SK-N-SH (cell line): ENCODE measurements around the gene NNT. TPM values are rescaled to one million over a fixed set of nuclear protein-coding genes. Genes with fewer than 3 reads are reported as not detected.

Experiments
- CTCF ChIA-PET: fragments of 300-600, 350-600 bp; formaldehyde crosslinking; extraction: SDS; loops from one replicate; lab custom pipeline; 2021; lab: Yijun Ruan, JAX
- POLR2A ChIA-PET: fragments of 350-600 bp; sonication (Branson Sonifier 250); formaldehyde crosslinking; extraction: SDS; loops from one replicate; lab custom pipeline; 2020; ENCODE audit warnings: antibody characterized with exemption, inconsistent platforms; lab: Yijun Ruan, JAX
- DNase-seq: peaks from one replicate; pipeline ENCODE4 v3.0.0; 2012
- H2AFZ ChIP-seq: fragments of 200-600 bp; sonication (generic); 2 replicates; pipeline ENCODE4 v1.8.1; 2016; ENCODE audit warnings: antibody characterized with exemption, mild to moderate bottlenecking, low read depth
- H3F3A ChIP-seq: fragments of 200-600 bp; sonication (generic); replicated peaks from 2 replicates; pipeline ENCODE3; 2016; ENCODE audit warnings: antibody characterized with exemption, mild to moderate bottlenecking; ENCODE audit not compliant: insufficient read depth
- H3K27ac ChIP-seq, 2 experiments: fragments of 200-500 bp in 1 of 2; fragments of 200-600 bp in 1 of 2; sonication (Bioruptor generic) in 1 of 2; sonication (generic), shearing (Covaris generic) in 1 of 2; 2 replicates each; pipeline versions ENCODE4 v1.5.1 to v1.6.1; 2014 to 2016; ENCODE audit warnings: low read depth in 2 of 2, inconsistent platforms in 1 of 2, low read length in 1 of 2, mild to moderate bottlenecking in 1 of 2, mixed read lengths in 1 of 2
- H3K27me3 ChIP-seq: fragments of 200-600 bp; sonication (generic), shearing (Covaris generic); 2 replicates; pipeline ENCODE4 v1.6.1; 2016; ENCODE audit warnings: mixed run types; ENCODE audit not compliant: insufficient read depth
- H3K36me3 ChIP-seq, 2 experiments: fragments of 200-500 bp in 1 of 2; fragments of 200-600 bp in 1 of 2; sonication (Bioruptor generic) in 1 of 2; sonication (generic) in 1 of 2; replicated peaks in 1 of 2; 2 replicates each; pipeline versions ENCODE3 to v1.5.1; 2014 to 2016; ENCODE audit warnings: low read length in 1 of 2, mild to moderate bottlenecking in 1 of 2; ENCODE audit not compliant: insufficient read depth in 2 of 2, control insufficient read depth in 1 of 2
- H3K4me1 ChIP-seq, 2 experiments: fragments of 200-500 bp in 1 of 2; fragments of 200-600 bp in 1 of 2; sonication (Bioruptor generic) in 1 of 2; sonication (generic), shearing (Covaris generic) in 1 of 2; 2 replicates each; pipeline versions ENCODE4 v1.5.1 to v1.6.1; 2014 to 2016; ENCODE audit warnings: low read depth in 1 of 2, low read length in 1 of 2, mixed run types in 1 of 2; ENCODE audit not compliant: insufficient read depth in 2 of 2, control insufficient read depth in 1 of 2
- H3K4me2 ChIP-seq: fragments of 200-600 bp; sonication (generic), shearing (Covaris generic); 2 replicates; pipeline ENCODE4 v1.6.1; 2017; ENCODE audit warnings: mixed run types
- H3K4me3 ChIP-seq, 2 experiments: fragments of 200-500 bp in 1 of 2; fragments of 200-600 bp in 1 of 2; sonication (Bioruptor generic) in 1 of 2; sonication (generic), shearing (Covaris generic) in 1 of 2; 2 replicates each; pipeline versions ENCODE4 v1.5.1 to v1.8.1; 2014 to 2016; ENCODE audit warnings: low read depth in 2 of 2, inconsistent platforms in 1 of 2, low read length in 1 of 2, mild to moderate bottlenecking in 1 of 2, mixed read lengths in 1 of 2, moderate library complexity in 1 of 2
- H3K79me2 ChIP-seq: fragments of 200-600 bp; sonication (generic); 2 replicates; pipeline ENCODE4 v1.8.1; 2017; ENCODE audit warnings: mild to moderate bottlenecking; ENCODE audit not compliant: insufficient read depth
- H3K9ac ChIP-seq: fragments of 200-600 bp; sonication (generic); 2 replicates; pipeline ENCODE4 v1.6.1; 2017; ENCODE audit warnings: mixed run types
- H3K9me2 ChIP-seq: fragments of 200-600 bp; sonication (generic); 2 replicates; pipeline ENCODE4 v1.6.1; 2017; ENCODE audit warnings: mixed run types
- H3K9me3 ChIP-seq: fragments of 200-600 bp; sonication (generic); 2 replicates; pipeline ENCODE4 v1.6.1; 2017; ENCODE audit warnings: mixed run types, mild to moderate bottlenecking, moderate library complexity
- H4K20me1 ChIP-seq: fragments of 200-600 bp; sonication (generic); 2 replicates; pipeline ENCODE4 v1.6.1; 2017; ENCODE audit warnings: mild to moderate bottlenecking, mixed run types; ENCODE audit not compliant: insufficient read depth
- ELF1 ChIP-seq: IDR thresholded peaks from 2 replicates; pipeline ENCODE4 v1.4.0; 2012
- EP300 ChIP-seq, 2 experiments: IDR thresholded peaks; 2 replicates each; pipeline versions ENCODE4 v1.4.0 to v1.6.1; 2012; ENCODE audit warnings: borderline replicate concordance in 1 of 2, low read depth in 1 of 2, low read length in 1 of 2
- FOXJ3 ChIP-seq: sonication (generic); formaldehyde crosslinking; IDR thresholded peaks from 2 replicates; pipeline ENCODE4 v1.5.1; 2020; ENCODE audit warnings: mild to moderate bottlenecking, missing genetic modification reagents
- GABPA ChIP-seq: IDR thresholded peaks from 2 replicates; pipeline ENCODE4 v1.4.0; 2012; ENCODE audit warnings: low read depth, mild to moderate bottlenecking
- IRF3 ChIP-seq: fragments of 150-350 bp; IDR thresholded peaks from 2 replicates; pipeline ENCODE4 v1.6.1; 2016; ENCODE audit warnings: mild to moderate bottlenecking, low read depth, low read length
- JUND ChIP-seq: IDR thresholded peaks from 2 replicates; pipeline ENCODE4 v1.4.0; 2012
- MAX ChIP-seq: IDR thresholded peaks from 2 replicates; pipeline ENCODE4 v1.4.0; 2012; ENCODE audit warnings: low read depth
- MXI1 ChIP-seq: IDR thresholded peaks from 2 replicates; pipeline ENCODE4 v1.6.1; 2012; ENCODE audit warnings: mild to moderate bottlenecking, low read depth, low read length, improper control_type of control experiment
- NFIC ChIP-seq: IDR thresholded peaks from 2 replicates; pipeline ENCODE4 v1.4.0; 2012; ENCODE audit warnings: borderline replicate concordance
- POLR2AphosphoS5 ChIP-seq: IDR thresholded peaks from 2 replicates; pipeline ENCODE4 v1.6.1; 2012; ENCODE audit warnings: low read depth, low read length
- RAD21 ChIP-seq: IDR thresholded peaks from 2 replicates; pipeline ENCODE4 v1.6.1; 2012; ENCODE audit warnings: mild to moderate bottlenecking, low read length
- RCOR1 ChIP-seq: fragments of 150-350 bp; IDR thresholded peaks from 2 replicates; pipeline ENCODE4 v1.6.1; 2017; ENCODE audit warnings: antibody characterized with exemption, low read length
- RFX5 ChIP-seq: IDR thresholded peaks from 2 replicates; pipeline ENCODE4 v1.6.1; 2012; ENCODE audit warnings: mild to moderate bottlenecking, improper control_type of control experiment, low read length
- SIN3A ChIP-seq: IDR thresholded peaks from 2 replicates; pipeline ENCODE4 v1.6.1; 2012; ENCODE audit warnings: low read depth, mild to moderate bottlenecking, low read length, moderate library complexity, borderline replicate concordance
- SMC3 ChIP-seq: IDR thresholded peaks from 2 replicates; pipeline ENCODE4 v1.6.1; 2012; ENCODE audit warnings: low read depth, low read length, improper control_type of control experiment
- TAF1 ChIP-seq: IDR thresholded peaks from 2 replicates; pipeline ENCODE4 v1.6.1; 2012; ENCODE audit warnings: low read depth, mild to moderate bottlenecking, low read length, moderate library complexity, borderline replicate concordance
- TCF12 ChIP-seq: IDR thresholded peaks from 2 replicates; pipeline ENCODE4 v1.4.0; 2012
- YY1 ChIP-seq: IDR thresholded peaks from 2 replicates; pipeline ENCODE4 v1.4.0; 2012; ENCODE audit warnings: low read depth, mild to moderate bottlenecking
- WGBS: methylation state at CpG from one replicate; pipeline ENCODE4 v1.1.6; 2017; ENCODE audit warnings: low lambda C conversion rate; 5-methylcytosine and 5-hydroxymethylcytosine counted together
- polyA plus RNA-seq, 3 experiments: library from polyadenylated mRNA; depleted of rRNA; stranded (reverse); fragments of >200 nt; gene quantifications; 2 replicates each; pipeline ENCODE4 v1.2.3, GENCODE V29; 2012
- TF ChIP-seq, protein P1 (sequence below): fragments of 200-600 bp; sonication (generic); IDR thresholded peaks from 2 replicates; pipeline ENCODE4 v1.6.1; 2017; ENCODE audit warnings: antibody characterized with exemption, mild to moderate bottlenecking, moderate library complexity
- TF ChIP-seq, protein P2 (sequence below): IDR thresholded peaks from 2 replicates; pipeline ENCODE4 v1.4.0; 2012; ENCODE audit warnings: low read depth, borderline replicate concordance
- TF ChIP-seq, protein P3 (sequence below): IDR thresholded peaks from 2 replicates; pipeline ENCODE4 v1.4.0; 2012; ENCODE audit warnings: low read depth, borderline replicate concordance

NNT gene
- polyA plus RNA-seq, 1 of the 3 experiments (the other 2 are of a cell fraction), result 21.9 TPM

DNA sequence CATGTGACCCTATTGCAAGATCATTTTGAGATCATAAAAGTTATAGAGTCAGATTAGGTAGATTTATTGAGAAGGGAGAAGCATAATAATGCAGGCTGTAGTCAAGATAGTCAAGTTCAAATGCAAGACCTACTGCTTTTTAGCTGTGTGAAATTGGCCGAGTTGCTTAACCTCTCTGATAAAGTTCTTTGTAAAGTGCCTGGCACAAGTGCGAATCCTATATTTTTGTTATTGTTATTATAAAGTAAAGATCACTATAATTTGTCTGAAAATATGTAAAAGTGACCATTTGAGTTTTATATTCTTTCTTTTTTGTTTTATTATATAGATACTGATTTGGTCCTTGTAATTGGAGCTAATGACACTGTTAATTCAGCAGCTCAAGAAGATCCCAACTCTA is 99.3 kb downstream of the NNT start:
- H3K9me3 ChIP-seq, result no peaks in the 10 kb centered on the region
- H4K20me1 ChIP-seq, result no peaks in the 10 kb centered on the region
- H3K27ac ChIP-seq, result peak overlapping the region in 1 of 2 experiments; percentile 40; a peak in 2 of 4 replicates
- peaks cover 25 to 33% of the 10 kb centered on the region in 2 experiments for H3K36me3 ChIP-seq
- H3K27me3 ChIP-seq, result no peaks in the 10 kb centered on the region
- no peaks in the 10 kb centered on the region for H3K79me2 ChIP-seq
- no peak overlapping the region for H3K4me2 ChIP-seq
- ChIA-PET POLR2A (no interaction called here), CTCF (interaction anchor here (0.7 to 2.0 kb wide), 3 partner anchors 9 to 27 kb away, joined by 3 to 4 read pairs (median 4); no protein-coding TSS in a partner anchor)
- no peak overlapping the region for H3K4me3 ChIP-seq
- DNase-seq, result no peak
- H3K9ac ChIP-seq, result no peak overlapping the region
- no peak for TF ChIP-seq GABPA
- TF ChIP-seq TAF1, result no peak
- no peak for TF ChIP-seq ELF1
- TF ChIP-seq SIN3A, result no peak
- TF ChIP-seq, protein P1, sequence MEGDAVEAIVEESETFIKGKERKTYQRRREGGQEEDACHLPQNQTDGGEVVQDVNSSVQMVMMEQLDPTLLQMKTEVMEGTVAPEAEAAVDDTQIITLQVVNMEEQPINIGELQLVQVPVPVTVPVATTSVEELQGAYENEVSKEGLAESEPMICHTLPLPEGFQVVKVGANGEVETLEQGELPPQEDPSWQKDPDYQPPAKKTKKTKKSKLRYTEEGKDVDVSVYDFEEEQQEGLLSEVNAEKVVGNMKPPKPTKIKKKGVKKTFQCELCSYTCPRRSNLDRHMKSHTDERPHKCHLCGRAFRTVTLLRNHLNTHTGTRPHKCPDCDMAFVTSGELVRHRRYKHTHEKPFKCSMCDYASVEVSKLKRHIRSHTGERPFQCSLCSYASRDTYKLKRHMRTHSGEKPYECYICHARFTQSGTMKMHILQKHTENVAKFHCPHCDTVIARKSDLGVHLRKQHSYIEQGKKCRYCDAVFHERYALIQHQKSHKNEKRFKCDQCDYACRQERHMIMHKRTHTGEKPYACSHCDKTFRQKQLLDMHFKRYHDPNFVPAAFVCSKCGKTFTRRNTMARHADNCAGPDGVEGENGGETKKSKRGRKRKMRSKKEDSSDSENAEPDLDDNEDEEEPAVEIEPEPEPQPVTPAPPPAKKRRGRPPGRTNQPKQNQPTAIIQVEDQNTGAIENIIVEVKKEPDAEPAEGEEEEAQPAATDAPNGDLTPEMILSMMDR, result no peak
- TF ChIP-seq FOXJ3 (CRISPR knock-in tag), result no peak
- TF ChIP-seq SMC3, result no peak
- TF ChIP-seq MXI1, result no peak
- TF ChIP-seq YY1, result no peak
- TF ChIP-seq RCOR1, result no peak
- no peak for TF ChIP-seq RAD21
- TF ChIP-seq, protein P2, sequence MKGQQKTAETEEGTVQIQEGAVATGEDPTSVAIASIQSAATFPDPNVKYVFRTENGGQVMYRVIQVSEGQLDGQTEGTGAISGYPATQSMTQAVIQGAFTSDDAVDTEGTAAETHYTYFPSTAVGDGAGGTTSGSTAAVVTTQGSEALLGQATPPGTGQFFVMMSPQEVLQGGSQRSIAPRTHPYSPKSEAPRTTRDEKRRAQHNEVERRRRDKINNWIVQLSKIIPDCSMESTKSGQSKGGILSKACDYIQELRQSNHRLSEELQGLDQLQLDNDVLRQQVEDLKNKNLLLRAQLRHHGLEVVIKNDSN, result no peak
- no peak for TF ChIP-seq POLR2AphosphoS5
- TF ChIP-seq EP300 (IDR thresholded peaks at IDR 0.05; ENCODE audit: borderline replicate concordance in 1 of 2, low read depth in 1 of 2, low read length in 1 of 2), result no peak
- no peaks in the 10 kb centered on the region for H3F3A ChIP-seq
- H3K9me2 ChIP-seq, result no peaks in the 10 kb centered on the region
- 93% methylated on average over 2 of the region's 2 CpGs for WGBS
- H2AFZ ChIP-seq, result no peak overlapping the region
- peaks cover 0 to 5% of the 10 kb centered on the region in 2 experiments; a peak in 3 of 4 replicates for H3K4me1 ChIP-seq

DNA sequence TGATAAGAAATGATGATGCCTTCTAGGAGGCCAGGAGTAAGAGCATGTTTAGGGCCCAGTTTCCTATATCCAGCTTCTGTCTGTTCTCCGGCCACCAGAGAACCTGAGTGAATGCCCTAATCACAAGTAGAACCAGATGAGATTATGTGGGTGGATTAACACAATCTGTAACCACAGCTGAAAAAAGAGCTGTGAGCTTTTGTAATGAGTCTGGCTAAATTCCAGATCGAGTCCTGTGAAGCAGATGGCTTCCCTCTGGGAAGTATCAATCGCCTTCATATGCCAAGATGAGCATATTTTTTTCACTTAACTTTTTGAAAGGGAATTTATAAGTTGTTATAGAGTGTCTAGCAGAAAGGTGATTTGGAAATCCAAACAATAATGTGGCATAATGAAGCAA is 99.8 kb downstream of the NNT start:
- Histone ChIP-seq H3K4me1 (peaks cover 0 to 5% of the 10 kb centered on the region in 2 experiments; a peak in 3 of 4 replicates), H3K9ac (no peak overlapping the region), H3K4me3 (no peak overlapping the region), H3F3A (no peaks in the 10 kb centered on the region), H2AFZ (no peak overlapping the region), H3K36me3 (peaks cover 25 to 34% of the 10 kb centered on the region in 2 experiments), H3K79me2 (no peaks in the 10 kb centered on the region), H3K27me3 (no peaks in the 10 kb centered on the region), H3K9me2 (no peaks in the 10 kb centered on the region), H3K27ac (peak overlapping the region in 1 of 2 experiments; percentile 40; a peak in 2 of 4 replicates), H3K4me2 (no peak overlapping the region), H3K9me3 (no peaks in the 10 kb centered on the region), H4K20me1 (no peaks in the 10 kb centered on the region)
- DNase-seq, result peak; percentile 29
- CTCF ChIA-PET, result interaction anchor here (1.1 to 2.0 kb wide), 2 partner anchors 9 to 28 kb away, joined by 4 read pairs; no protein-coding TSS in a partner anchor
- POLR2A ChIA-PET, result no interaction called here
- 65% methylated on average over 3 of the region's 3 CpGs for WGBS
- TF ChIP-seq, protein P3, sequence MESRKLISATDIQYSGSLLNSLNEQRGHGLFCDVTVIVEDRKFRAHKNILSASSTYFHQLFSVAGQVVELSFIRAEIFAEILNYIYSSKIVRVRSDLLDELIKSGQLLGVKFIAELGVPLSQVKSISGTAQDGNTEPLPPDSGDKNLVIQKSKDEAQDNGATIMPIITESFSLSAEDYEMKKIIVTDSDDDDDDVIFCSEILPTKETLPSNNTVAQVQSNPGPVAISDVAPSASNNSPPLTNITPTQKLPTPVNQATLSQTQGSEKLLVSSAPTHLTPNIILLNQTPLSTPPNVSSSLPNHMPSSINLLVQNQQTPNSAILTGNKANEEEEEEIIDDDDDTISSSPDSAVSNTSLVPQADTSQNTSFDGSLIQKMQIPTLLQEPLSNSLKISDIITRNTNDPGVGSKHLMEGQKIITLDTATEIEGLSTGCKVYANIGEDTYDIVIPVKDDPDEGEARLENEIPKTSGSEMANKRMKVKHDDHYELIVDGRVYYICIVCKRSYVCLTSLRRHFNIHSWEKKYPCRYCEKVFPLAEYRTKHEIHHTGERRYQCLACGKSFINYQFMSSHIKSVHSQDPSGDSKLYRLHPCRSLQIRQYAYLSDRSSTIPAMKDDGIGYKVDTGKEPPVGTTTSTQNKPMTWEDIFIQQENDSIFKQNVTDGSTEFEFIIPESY, result no peak
- TF ChIP-seq EP300 (IDR thresholded peaks at IDR 0.05; ENCODE audit: borderline replicate concordance in 1 of 2, low read depth in 1 of 2, low read length in 1 of 2) (peak in 1 of 2 experiments; percentile 49; a peak in 1 of 4 replicates), MAX (no peak), RCOR1 (peak; percentile 25; the same call in 1 of the 2 replicates), TCF12 (peak; percentile 26; the same call in 1 of the 2 replicates), JUND (no peak), POLR2AphosphoS5 (no peak), IRF3 (no peak), NFIC (no peak), RFX5 (no peak)
- TF ChIP-seq, protein P2, result no peak
